Fibroblast of pulmonary artery (primary cell): ENCODE measurements around the gene CRHR1.

ENCODE experiments used
- DNase-seq: peaks from one replicate; pipeline ENCODE4 v3.0.0-alpha.2; 2010; ENCODE audit warnings: low read depth
- H3K4me3 ChIP-seq: replicated peaks from 2 replicates; pipeline ENCODE4 v1.5.1; 2011; ENCODE audit warnings: low read depth, mild to moderate bottlenecking, control low read depth, low read length, moderate library complexity
- TF ChIP-seq, protein P1 (sequence below): IDR thresholded peaks from 2 replicates; pipeline ENCODE4 v1.5.1; 2011; ENCODE audit warnings: mild to moderate bottlenecking, control low read depth, low read length, inconsistent platforms; ENCODE audit errors: missing control alignments

The CRHR1 gene

DNA sequence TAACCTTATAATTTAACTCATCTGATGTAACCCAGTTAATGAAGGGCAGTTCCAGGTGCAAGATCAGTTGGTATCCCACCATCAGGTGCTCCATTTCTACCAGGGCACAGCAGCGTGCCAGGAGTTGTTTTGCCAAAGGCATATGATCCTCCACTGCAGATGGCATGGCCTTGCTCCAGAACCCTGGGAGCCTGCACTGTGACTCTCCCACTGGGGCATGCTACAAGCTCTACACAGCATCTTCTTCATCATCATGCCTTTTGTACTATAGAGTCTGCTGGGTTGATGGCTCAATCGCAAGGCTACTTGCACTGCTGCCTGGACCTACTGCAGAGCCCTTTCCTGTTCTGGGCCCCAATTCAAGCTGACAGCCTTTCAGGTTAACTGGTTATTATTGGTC lies 98.9 kb downstream of the CRHR1 start:
- DNase-seq, result no peak
- TF ChIP-seq, protein P1, sequence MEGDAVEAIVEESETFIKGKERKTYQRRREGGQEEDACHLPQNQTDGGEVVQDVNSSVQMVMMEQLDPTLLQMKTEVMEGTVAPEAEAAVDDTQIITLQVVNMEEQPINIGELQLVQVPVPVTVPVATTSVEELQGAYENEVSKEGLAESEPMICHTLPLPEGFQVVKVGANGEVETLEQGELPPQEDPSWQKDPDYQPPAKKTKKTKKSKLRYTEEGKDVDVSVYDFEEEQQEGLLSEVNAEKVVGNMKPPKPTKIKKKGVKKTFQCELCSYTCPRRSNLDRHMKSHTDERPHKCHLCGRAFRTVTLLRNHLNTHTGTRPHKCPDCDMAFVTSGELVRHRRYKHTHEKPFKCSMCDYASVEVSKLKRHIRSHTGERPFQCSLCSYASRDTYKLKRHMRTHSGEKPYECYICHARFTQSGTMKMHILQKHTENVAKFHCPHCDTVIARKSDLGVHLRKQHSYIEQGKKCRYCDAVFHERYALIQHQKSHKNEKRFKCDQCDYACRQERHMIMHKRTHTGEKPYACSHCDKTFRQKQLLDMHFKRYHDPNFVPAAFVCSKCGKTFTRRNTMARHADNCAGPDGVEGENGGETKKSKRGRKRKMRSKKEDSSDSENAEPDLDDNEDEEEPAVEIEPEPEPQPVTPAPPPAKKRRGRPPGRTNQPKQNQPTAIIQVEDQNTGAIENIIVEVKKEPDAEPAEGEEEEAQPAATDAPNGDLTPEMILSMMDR, result no peak
- H3K4me3 ChIP-seq, result no peak overlapping the region
